ENCODE data around the gene MACROD2.

The MACROD2 gene

GRCh38 chr20:14055127-14055742 is 59.9 kb downstream of the MACROD2 start:
- peak; percentile 75 for FAIRE-seq
- no peak for DNase-seq (ENCODE audit: extremely low spot score, insufficient read length, low read depth)

GRCh38 chr20:14062171-14062570 is 66.9 kb downstream of the MACROD2 start:
- FAIRE-seq, result no peak
- no peak for DNase-seq (ENCODE audit: extremely low spot score, insufficient read length, low read depth)

- DNase-seq (ENCODE audit: extremely low spot score, insufficient read length, low read depth) (no peak), FAIRE-seq (no peak)
Measured at GRCh38 chr20:14062786-14063185, 67.5 kb downstream of the MACROD2 start.

- FAIRE-seq (no peak), DNase-seq (ENCODE audit: extremely low spot score, insufficient read length, low read depth) (no peak)
Measured at GRCh38 chr20:14064333-14064732, 69.0 kb downstream of the MACROD2 start.

- FAIRE-seq, result no peak
Measured at GRCh38 chr20:14064921-14065320, 69.6 kb downstream of the MACROD2 start.

GRCh38 chr20:14065774-14066173 is 70.5 kb downstream of the MACROD2 start:
- DNase-seq (ENCODE audit: extremely low spot score, insufficient read length, low read depth), result no peak
- no peak for FAIRE-seq

More at GRCh38 chr20:14064921-14065320, 69.6 kb downstream of the MACROD2 start:
- no peak for DNase-seq (ENCODE audit: extremely low spot score, insufficient read length, low read depth)

GRCh38 chr20:14067603-14068002 is 72.3 kb downstream of the MACROD2 start:
- DNase-seq (ENCODE audit: extremely low spot score, insufficient read length, low read depth) (no peak), FAIRE-seq (no peak)

GRCh38 chr20:14069796-14070195 is 74.5 kb downstream of the MACROD2 start:
- no peak for FAIRE-seq
- DNase-seq (ENCODE audit: extremely low spot score, insufficient read length, low read depth), result no peak

GRCh38 chr20:14093652-14094051 is 98.3 kb downstream of the MACROD2 start:
- FAIRE-seq, result no peak
- no peak for DNase-seq (ENCODE audit: extremely low spot score, insufficient read length, low read depth)

GRCh38 chr20:14098261-14098660 is 102.9 kb downstream of the MACROD2 start:
- FAIRE-seq (no peak), DNase-seq (ENCODE audit: extremely low spot score, insufficient read length, low read depth) (no peak)

- DNase-seq (ENCODE audit: extremely low spot score, insufficient read length, low read depth), result no peak
- FAIRE-seq, result no peak
Measured at GRCh38 chr20:14113416-14113815, 118.1 kb downstream of the MACROD2 start.

GRCh38 chr20:14114065-14114704 is 118.9 kb downstream of the MACROD2 start:
- no peak for DNase-seq (ENCODE audit: extremely low spot score, insufficient read length, low read depth)
- FAIRE-seq, result no peak

- no peak for FAIRE-seq
- no peak for DNase-seq (ENCODE audit: extremely low spot score, insufficient read length, low read depth)
Measured at GRCh38 chr20:14116037-14116436, 120.7 kb downstream of the MACROD2 start.

GRCh38 chr20:14117768-14118167 is 122.5 kb downstream of the MACROD2 start:
- no peak for DNase-seq (ENCODE audit: extremely low spot score, insufficient read length, low read depth)
- FAIRE-seq, result no peak

GRCh38 chr20:14126856-14127255 is 131.5 kb downstream of the MACROD2 start:
- no peak for DNase-seq (ENCODE audit: extremely low spot score, insufficient read length, low read depth)
- FAIRE-seq, result no peak

GRCh38 chr20:14127514-14128223 is 132.4 kb downstream of the MACROD2 start:
- no peak for DNase-seq (ENCODE audit: extremely low spot score, insufficient read length, low read depth)
- no peak for FAIRE-seq

GRCh38 chr20:14134004-14134403 is 138.7 kb downstream of the MACROD2 start:
- no peak for DNase-seq (ENCODE audit: extremely low spot score, insufficient read length, low read depth)
- no peak for FAIRE-seq

- FAIRE-seq (no peak), DNase-seq (ENCODE audit: extremely low spot score, insufficient read length, low read depth) (peak; percentile 4)
Measured at GRCh38 chr20:14142171-14142570, 146.9 kb downstream of the MACROD2 start.

GRCh38 chr20:14142964-14143627 is 147.8 kb downstream of the MACROD2 start:
- FAIRE-seq, result no peak
- DNase-seq (ENCODE audit: extremely low spot score, insufficient read length, low read depth), result no peak

- FAIRE-seq (no peak), DNase-seq (ENCODE audit: extremely low spot score, insufficient read length, low read depth) (no peak)
Measured at GRCh38 chr20:14148042-14148441, 152.7 kb downstream of the MACROD2 start.

- no peak for FAIRE-seq
- DNase-seq (ENCODE audit: extremely low spot score, insufficient read length, low read depth), result no peak
Measured at GRCh38 chr20:14155361-14155760, 160.0 kb downstream of the MACROD2 start.

Measured in GM18507 (cell line).